ENCODE measurements around the gene ZNHIT6.

- no peak for TF ChIP-seq CTCF (IDR thresholded peaks at IDR 0.05)
- TF ChIP-seq EZH2 (IDR thresholded peaks at IDR 0.05; ENCODE audit: borderline replicate concordance, insufficient read depth, low read depth, low read length, poor library complexity, severe bottlenecking): no peak
Observed at GRCh38 chr1:85608851-85609250, 99.4 kb downstream of the ZNHIT6 start.

Data from B cell (primary cell).